GM12801 (cell line): Measurements from ENCODE around the gene MYO18A.

Experiments
- TF ChIP-seq, protein P1 (sequence below): IDR thresholded peaks from one replicate; pipeline ENCODE4 v1.5.1; 2011; ENCODE audit warnings: control low read depth; ENCODE audit not compliant: insufficient read length; ENCODE audit errors: extremely low read depth

Gene MYO18A

DNA sequence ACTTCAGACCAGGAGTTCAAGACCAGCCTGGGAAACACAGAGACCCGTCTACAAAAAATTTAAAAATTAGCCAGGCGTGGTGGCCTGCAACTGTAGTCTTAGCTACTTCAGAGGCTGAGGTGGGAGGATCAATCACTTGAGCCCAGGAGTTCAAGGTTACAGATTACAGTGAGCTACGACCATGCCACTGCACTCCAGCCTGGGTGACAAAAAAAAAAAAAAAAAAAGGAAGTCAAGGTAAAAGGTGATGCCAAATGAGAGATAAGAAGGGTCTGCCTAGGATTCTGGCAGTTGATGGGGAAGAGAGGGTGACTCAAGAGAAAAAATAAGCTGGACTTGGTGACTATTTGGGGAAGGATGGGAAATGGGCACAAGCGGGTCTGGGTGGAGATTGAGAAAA lies 32.5 kb downstream of the MYO18A start:
- TF ChIP-seq, protein P1, sequence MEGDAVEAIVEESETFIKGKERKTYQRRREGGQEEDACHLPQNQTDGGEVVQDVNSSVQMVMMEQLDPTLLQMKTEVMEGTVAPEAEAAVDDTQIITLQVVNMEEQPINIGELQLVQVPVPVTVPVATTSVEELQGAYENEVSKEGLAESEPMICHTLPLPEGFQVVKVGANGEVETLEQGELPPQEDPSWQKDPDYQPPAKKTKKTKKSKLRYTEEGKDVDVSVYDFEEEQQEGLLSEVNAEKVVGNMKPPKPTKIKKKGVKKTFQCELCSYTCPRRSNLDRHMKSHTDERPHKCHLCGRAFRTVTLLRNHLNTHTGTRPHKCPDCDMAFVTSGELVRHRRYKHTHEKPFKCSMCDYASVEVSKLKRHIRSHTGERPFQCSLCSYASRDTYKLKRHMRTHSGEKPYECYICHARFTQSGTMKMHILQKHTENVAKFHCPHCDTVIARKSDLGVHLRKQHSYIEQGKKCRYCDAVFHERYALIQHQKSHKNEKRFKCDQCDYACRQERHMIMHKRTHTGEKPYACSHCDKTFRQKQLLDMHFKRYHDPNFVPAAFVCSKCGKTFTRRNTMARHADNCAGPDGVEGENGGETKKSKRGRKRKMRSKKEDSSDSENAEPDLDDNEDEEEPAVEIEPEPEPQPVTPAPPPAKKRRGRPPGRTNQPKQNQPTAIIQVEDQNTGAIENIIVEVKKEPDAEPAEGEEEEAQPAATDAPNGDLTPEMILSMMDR, result no peak

DNA sequence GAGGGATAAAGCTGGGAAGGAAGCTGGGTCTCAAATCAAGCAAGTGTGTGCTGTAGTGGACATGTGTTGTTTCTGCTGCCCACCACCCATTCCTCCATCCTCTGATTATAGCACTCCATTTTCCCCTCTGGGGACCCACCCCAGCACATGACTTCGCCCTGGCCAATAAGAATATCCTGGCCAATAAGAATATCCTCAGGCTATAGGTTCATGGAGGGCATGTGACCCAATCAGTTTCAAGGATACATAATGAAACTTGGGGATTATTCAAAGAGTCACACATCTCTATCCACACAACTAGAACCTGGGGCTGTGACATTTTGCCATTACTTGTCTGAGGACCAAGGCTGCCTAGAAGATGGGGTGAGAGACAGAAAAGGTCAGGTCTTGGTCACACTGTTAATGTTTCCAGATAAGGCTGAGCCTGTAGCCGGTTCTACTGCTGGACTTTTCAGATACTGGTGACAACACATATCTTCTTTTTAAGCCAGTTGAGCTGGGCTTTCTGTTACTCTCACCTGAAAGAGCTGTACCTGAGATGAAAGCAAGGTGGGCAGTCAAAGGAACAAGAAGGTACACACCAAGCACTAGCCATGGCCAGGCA lies 33.7 kb downstream of the MYO18A start:
- TF ChIP-seq, protein P1, result no peak

DNA sequence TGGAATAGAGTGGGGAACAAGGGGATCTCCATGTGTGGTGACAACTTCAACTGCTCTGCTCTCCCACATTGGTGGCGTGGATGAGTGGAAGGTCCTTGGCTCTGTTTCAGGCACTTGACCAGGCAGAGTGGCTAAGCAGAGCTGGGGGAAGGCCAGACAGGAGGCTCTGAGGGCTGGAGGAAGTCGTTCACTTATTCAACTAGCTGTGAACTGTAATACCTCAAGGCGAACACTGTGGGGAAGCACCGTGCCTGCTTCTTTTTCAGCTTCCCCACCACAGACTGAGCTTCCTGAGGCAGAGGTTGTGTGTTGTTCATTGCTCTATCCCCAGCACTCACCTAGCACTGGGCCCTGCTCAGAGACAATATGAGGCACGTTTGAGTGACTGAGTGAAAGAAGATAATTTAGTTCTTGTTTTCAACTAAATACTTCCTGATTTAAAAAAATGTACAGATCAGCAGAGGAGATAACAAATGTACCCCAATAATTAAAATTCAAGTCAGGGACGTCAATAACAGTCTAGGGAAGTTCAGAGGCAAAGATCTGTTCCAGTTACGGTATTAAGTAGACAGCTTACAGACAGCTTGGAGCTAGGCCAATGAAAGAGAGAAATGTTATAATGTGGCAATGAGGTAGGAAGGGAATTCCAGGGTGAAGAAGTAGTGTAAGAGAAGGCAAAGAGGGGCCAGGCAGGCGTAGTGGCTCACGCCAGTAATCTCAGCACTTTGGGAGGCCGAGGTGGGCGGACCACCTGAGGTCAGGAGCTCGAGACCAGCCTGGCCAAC lies 34.7 kb downstream of the MYO18A start:
- TF ChIP-seq, protein P1, result no peak

- TF ChIP-seq, protein P1, result no peak
Observed at GRCh38 chr17:29143894-29144293, 36.3 kb downstream of the MYO18A start.

- TF ChIP-seq, protein P1, result no peak
Observed at GRCh38 chr17:29141514-29141876, 38.7 kb downstream of the MYO18A start.

DNA sequence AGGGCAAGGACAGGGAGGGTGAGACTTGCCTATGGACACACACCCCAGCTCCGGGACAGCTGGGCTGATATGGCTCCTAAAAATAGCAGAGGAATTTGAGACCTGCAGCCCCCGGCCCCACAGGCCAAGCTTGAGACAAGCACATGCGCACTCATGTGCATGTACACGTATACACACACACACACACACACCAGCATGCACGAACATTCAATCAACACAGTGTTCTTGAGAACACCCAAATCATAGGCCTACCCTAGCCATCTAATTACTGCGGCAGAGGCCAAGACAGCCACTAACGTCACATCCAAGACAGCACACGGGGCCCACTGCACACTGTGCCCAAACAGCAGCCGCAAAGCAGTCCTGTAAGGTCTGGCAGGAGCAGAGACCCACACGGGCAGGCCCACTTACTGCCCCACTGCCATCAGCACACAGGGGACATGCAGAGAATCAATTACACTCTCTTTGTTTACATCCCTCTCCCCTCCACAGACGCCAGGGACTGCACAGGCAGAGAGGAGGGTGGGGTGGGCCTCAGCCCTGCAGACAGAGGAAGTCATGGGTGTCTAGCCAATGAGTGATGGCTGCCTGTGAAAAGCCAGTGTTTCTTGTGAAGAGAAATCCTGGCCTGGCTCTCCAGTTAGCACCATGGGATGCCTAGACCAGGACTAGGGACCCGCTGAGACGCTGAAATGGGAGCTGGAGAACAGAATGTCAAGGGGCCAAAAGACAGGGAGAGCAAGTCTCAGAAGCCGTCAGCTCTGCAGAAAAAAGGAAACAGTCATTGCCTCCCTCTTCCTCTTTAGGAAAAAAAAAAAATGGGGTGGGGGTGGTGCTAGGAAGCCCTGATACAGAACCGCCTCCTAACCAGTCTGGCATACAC lies 39.3 kb downstream of the MYO18A start:
- TF ChIP-seq, protein P1, result no peak

GRCh38 chr17:29140051-29140621 lies 40.1 kb downstream of the MYO18A start:
- TF ChIP-seq, protein P1, result no peak
